Activated naive CD8-positive, alpha-beta T cell (primary cell): ENCODE measurements around the gene PISD.

Experiments
- H3K27ac Mint-ChIP-seq: one replicate; pipeline ENCODE4 v1.8.0; 2021; ENCODE audit warnings: mixed read lengths
- H3K27me3 Mint-ChIP-seq: one replicate; pipeline ENCODE4 v1.8.0; 2021; ENCODE audit warnings: mixed read lengths
- H3K36me3 Mint-ChIP-seq: one replicate; pipeline ENCODE4 v1.8.0; 2021; ENCODE audit warnings: mixed read lengths
- H3K4me1 Mint-ChIP-seq: one replicate; pipeline ENCODE4 v1.8.0; 2021; ENCODE audit warnings: low read depth, mixed read lengths
- H3K4me3 Mint-ChIP-seq: one replicate; pipeline ENCODE4 v1.8.0; 2021; ENCODE audit warnings: mild to moderate bottlenecking, mixed read lengths
- H3K9me3 Mint-ChIP-seq: one replicate; pipeline ENCODE4 v1.8.0; 2021; ENCODE audit warnings: low read depth, mixed read lengths

PISD gene

GRCh38 chr22:31637891-31638618 lies 24.0 kb downstream of the PISD start:
- Mint-ChIP-seq H3K9me3 (no peaks in the 10 kb centered on the region), H3K27me3 (no peaks in the 10 kb centered on the region), H3K36me3 (peaks cover 4% of the 10 kb centered on the region), H3K4me1 (peaks cover 39% of the 10 kb centered on the region), H3K27ac (peak overlapping the region; percentile 81), H3K4me3 (peak overlapping the region; percentile 35)

GRCh38 chr22:31637447-31637890 lies 24.5 kb downstream of the PISD start:
- H3K4me3 Mint-ChIP-seq = no peak overlapping the region
- H3K27ac Mint-ChIP-seq = peak overlapping the region; percentile 75
- peaks cover 39% of the 10 kb centered on the region for H3K4me1 Mint-ChIP-seq
- H3K9me3 Mint-ChIP-seq = no peaks in the 10 kb centered on the region
- H3K36me3 Mint-ChIP-seq = peaks cover 4% of the 10 kb centered on the region
- no peaks in the 10 kb centered on the region for H3K27me3 Mint-ChIP-seq

- H3K36me3 Mint-ChIP-seq = peaks cover 2% of the 10 kb centered on the region
Measured at GRCh38 chr22:31635638-31636306, 26.2 kb downstream of the PISD start.

GRCh38 chr22:31631436-31631835 lies 30.6 kb downstream of the PISD start:
- H3K27ac Mint-ChIP-seq = peak overlapping the region; percentile 91
- peaks cover 51% of the 10 kb centered on the region for H3K4me1 Mint-ChIP-seq
- H3K27me3 Mint-ChIP-seq = no peaks in the 10 kb centered on the region

More at GRCh38 chr22:31635638-31636306, 26.2 kb downstream of the PISD start:
- no peaks in the 10 kb centered on the region for H3K27me3 Mint-ChIP-seq
- H3K9me3 Mint-ChIP-seq = no peaks in the 10 kb centered on the region
- peaks cover 43% of the 10 kb centered on the region for H3K4me1 Mint-ChIP-seq
- peak overlapping the region; percentile 69 for H3K27ac Mint-ChIP-seq
- no peak overlapping the region for H3K4me3 Mint-ChIP-seq

GRCh38 chr22:31630331-31631329 lies 31.4 kb downstream of the PISD start:
- Mint-ChIP-seq H3K9me3 (no peaks in the 10 kb centered on the region), H3K4me3 (peak overlapping the region; percentile 89), H3K27me3 (no peaks in the 10 kb centered on the region), H3K4me1 (peaks cover 51% of the 10 kb centered on the region), H3K27ac (peak overlapping the region; percentile 91), H3K36me3 (no peaks in the 10 kb centered on the region)

More at GRCh38 chr22:31631436-31631835, 30.6 kb downstream of the PISD start:
- Mint-ChIP-seq H3K4me3 (peak overlapping the region; percentile 84), H3K9me3 (no peaks in the 10 kb centered on the region), H3K36me3 (no peaks in the 10 kb centered on the region)

- Mint-ChIP-seq H3K4me1 (peaks cover 52% of the 10 kb centered on the region), H3K36me3 (no peaks in the 10 kb centered on the region), H3K27ac (peak overlapping the region; percentile 90)
Measured at GRCh38 chr22:31629741-31630184, 32.3 kb downstream of the PISD start.

GRCh38 chr22:31628969-31629708 lies 32.9 kb downstream of the PISD start:
- Mint-ChIP-seq H3K27ac (peak overlapping the region; percentile 90), H3K9me3 (no peaks in the 10 kb centered on the region), H3K4me1 (peaks cover 53% of the 10 kb centered on the region), H3K36me3 (no peaks in the 10 kb centered on the region), H3K4me3 (peak overlapping the region; percentile 89), H3K27me3 (no peaks in the 10 kb centered on the region)

More at GRCh38 chr22:31629741-31630184, 32.3 kb downstream of the PISD start:
- Mint-ChIP-seq H3K27me3 (no peaks in the 10 kb centered on the region), H3K9me3 (no peaks in the 10 kb centered on the region), H3K4me3 (peak overlapping the region; percentile 89)

- Mint-ChIP-seq H3K27me3 (no peaks in the 10 kb centered on the region), H3K4me1 (peaks cover 49% of the 10 kb centered on the region), H3K9me3 (no peaks in the 10 kb centered on the region), H3K4me3 (peak overlapping the region; percentile 89), H3K27ac (peak overlapping the region; percentile 81), H3K36me3 (no peaks in the 10 kb centered on the region)
Measured at GRCh38 chr22:31628362-31628761, 33.7 kb downstream of the PISD start.

GRCh38 chr22:31627223-31627731 lies 34.7 kb downstream of the PISD start:
- H3K27ac Mint-ChIP-seq = peak overlapping the region; percentile 81
- no peaks in the 10 kb centered on the region for H3K27me3 Mint-ChIP-seq
- H3K9me3 Mint-ChIP-seq = no peaks in the 10 kb centered on the region
- H3K4me1 Mint-ChIP-seq = peaks cover 48% of the 10 kb centered on the region
- H3K36me3 Mint-ChIP-seq = no peaks in the 10 kb centered on the region
- peak overlapping the region; percentile 13 for H3K4me3 Mint-ChIP-seq

- Mint-ChIP-seq H3K9me3 (no peaks in the 10 kb centered on the region), H3K36me3 (no peaks in the 10 kb centered on the region), H3K27ac (peak overlapping the region; percentile 68), H3K4me3 (no peak overlapping the region), H3K4me1 (peaks cover 49% of the 10 kb centered on the region), H3K27me3 (no peaks in the 10 kb centered on the region)
Measured at GRCh38 chr22:31626427-31627150, 35.4 kb downstream of the PISD start.

GRCh38 chr22:31625661-31626426 lies 36.2 kb downstream of the PISD start:
- no peaks in the 10 kb centered on the region for H3K9me3 Mint-ChIP-seq
- no peaks in the 10 kb centered on the region for H3K27me3 Mint-ChIP-seq
- no peak overlapping the region for H3K4me3 Mint-ChIP-seq
- no peaks in the 10 kb centered on the region for H3K36me3 Mint-ChIP-seq
- H3K4me1 Mint-ChIP-seq = peaks cover 43% of the 10 kb centered on the region
- peak overlapping the region; percentile 10 for H3K27ac Mint-ChIP-seq

- no peaks in the 10 kb centered on the region for H3K36me3 Mint-ChIP-seq
- no peaks in the 10 kb centered on the region for H3K27me3 Mint-ChIP-seq
- H3K9me3 Mint-ChIP-seq = no peaks in the 10 kb centered on the region
- peaks cover 43% of the 10 kb centered on the region for H3K4me1 Mint-ChIP-seq
- no peak overlapping the region for H3K4me3 Mint-ChIP-seq
- peak overlapping the region; percentile 76 for H3K27ac Mint-ChIP-seq
Measured at GRCh38 chr22:31625257-31625640, 36.8 kb downstream of the PISD start.
